Stimulated activated CD8-positive, alpha-beta memory T cell treated with anti-CD3 and anti-CD28 coated beads, Interleukin-15, amount 100 ng/mL, for 24 hours (primary cell): ENCODE results near the gene PARVB.
"Not testable (repeated sequence)": the region's sequence is repeated elsewhere in the genome, so short reads cannot be mapped to it uniquely, and the experiment has no call there.

Experiments
- DNase-seq: peaks from one replicate; pipeline ENCODE4 v3.0.0-alpha.2; 2020; ENCODE audit warnings: low read depth

PARVB gene

DNA sequence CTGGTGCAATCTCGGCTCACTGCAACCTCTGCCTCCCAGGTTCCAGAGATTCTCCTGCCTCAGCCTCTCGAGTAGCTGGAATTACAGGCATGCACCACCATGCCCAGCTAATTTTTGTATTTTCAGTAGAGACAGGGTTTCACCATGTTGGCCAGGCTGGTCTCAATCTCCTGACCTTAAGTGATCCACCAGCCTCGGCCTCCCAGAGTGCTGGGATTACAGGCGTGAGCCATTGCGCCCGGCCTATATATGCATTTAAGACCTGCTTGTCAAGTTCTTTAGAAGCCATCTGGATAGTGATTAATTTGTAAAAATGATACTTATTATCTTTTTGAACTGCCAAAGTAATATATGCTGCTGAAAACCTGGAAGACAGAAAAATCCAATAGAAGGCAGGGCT lies 86.6 kb downstream of the PARVB start:
- DNase-seq = not testable (repeated sequence)

GRCh38 chr22:44111562-44112155 lies 87.6 kb downstream of the PARVB start:
- DNase-seq = no peak

DNA sequence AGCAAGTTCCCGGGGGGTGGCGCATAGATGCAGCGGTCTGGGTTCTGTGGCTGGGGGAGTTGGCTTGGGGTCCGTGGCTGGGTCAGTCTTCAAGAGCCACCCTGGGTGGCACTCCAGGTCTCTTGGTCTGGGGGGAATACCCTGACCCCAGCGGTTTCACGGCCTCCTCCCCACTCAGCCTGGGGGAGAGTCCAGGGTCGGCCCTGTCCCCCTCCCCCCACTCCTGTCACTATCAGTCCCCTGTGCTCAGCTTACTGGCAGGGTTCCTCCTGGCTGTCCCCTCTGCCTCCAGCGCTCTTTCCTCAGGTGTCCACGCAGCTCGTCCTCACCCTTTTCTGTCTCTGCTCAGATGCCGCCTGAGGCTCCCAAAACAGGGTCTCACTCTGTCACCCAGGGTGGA lies 88.1 kb downstream of the PARVB start:
- DNase-seq = no peak

- no peak for DNase-seq
Measured at GRCh38 chr22:44116331-44116730, 92.2 kb downstream of the PARVB start.

- DNase-seq = no peak
Measured at GRCh38 chr22:44116755-44117684, 92.9 kb downstream of the PARVB start.

DNA sequence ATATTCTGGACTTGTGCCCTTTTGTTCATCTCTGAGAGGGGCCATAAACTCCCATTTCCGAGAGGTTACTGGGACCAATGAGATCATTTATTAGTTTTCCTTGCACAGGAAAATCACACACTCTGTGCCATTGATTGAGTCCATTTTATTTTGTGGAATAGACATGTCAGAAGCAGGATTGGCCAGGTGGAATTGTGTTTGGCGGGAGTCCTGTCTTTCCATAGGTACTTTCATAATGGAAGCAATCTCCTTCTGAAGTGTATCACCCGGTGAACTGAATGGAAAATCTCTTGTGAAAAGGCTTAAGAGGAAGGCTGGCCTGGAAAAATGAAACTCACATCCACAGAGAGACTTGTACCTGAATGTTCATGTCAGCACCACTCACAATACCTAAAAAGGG lies 93.6 kb downstream of the PARVB start:
- DNase-seq = no peak

DNA sequence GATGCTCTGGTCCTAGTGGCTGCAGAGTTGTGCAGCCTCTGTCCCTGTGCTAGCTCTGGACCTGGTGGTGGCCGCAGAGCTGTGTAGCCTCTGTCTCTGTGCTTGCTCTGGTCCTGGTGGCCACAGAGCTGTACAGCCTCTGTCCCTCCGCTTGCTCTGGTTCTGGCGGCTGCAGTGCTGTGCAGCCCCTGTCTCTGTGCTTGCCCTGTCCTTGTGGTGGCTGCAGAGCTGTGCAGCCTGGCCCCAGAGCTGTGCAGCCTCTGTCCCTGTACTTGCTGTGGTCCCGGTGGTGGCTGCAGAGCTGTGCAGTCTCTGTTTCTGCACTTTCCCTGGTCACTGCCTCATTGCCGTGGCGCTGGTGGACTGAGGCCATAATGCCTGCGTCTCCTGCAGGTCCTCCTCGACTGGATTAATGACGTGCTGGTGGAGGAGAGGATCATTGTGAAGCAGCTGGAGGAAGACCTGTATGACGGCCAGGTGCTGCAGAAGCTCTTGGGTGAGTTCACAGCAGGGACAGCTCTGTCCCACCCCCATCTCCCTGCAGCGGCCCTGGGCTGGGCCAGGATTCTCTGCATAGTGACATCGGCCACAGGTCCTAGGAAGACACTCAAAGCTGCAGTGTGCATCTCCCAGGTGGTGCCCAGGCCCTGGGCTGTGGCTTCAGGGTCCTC lies 94.7 kb downstream of the PARVB start:
- no peak for DNase-seq

DNA sequence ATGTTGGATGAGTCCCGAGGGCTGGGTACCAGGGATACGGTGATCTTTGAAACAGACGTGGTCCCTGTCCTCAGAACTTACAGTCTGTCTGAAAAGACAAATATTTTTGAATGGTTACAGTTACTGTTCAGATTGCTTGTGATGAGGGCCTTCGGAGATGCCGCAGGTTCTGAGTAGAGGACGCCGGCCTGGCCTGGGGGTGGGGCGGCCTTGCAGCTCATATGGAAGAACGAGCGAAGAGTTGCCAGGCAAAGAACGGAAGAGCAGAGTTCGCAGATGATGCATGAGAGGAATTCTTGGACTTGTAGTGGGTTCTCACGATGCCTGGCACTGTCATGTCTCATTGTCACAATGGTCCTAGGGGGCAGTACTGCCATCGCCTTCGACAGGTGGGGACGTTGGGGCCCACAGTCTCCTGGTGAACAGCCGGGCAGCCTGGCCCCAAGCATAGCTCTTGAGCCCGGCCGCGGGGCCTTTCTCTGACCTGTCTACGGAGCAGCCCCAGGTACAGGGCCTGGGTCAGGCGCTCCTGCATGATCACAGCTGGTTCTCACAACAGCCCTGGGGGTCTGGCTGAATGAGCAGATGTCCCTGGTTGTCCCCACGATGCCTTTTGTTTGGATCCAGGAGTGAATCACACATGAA lies 95.7 kb downstream of the PARVB start:
- no peak for DNase-seq

DNA sequence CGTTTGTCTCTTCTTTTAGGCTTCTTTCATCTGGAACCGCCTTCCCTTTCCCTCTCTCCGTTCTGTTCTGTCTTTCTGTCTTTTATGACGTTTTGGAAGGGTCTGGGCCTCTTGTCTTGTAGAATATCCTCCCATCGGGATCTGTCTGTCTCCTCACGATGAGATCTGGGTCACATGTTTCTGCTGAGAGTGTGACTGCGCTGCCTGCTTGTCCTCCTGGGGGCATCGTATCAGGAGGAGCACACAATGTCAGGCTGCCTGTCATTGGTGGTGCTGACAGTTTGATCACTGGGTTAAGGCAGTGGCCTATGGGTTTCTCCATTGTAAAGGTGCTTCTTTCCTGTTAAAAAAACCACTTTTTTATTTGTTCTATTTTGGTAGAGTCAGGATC lies 96.2 kb downstream of the PARVB start:
- DNase-seq = no peak

- DNase-seq = no peak
Measured at GRCh38 chr22:44125421-44125820, 101.3 kb downstream of the PARVB start.

DNA sequence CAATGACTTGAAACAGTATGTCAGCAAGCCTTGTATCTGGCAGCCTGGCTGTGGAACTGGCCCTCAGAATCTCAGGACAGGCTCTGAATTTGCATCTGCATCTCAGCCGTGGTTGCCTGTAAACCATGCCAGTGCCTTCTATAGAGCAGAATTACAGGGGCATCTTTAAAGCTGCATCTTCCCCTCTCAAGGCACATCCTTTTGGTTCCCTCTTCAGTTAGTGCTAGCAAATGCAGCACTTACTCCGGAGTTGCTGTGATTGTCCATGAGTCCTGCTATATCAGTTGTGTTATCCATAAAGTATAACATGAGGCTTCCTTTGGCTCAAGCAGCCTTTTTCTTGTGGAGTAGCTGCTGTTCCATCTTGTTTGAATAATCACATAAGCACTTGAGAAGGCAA lies 102.7 kb downstream of the PARVB start:
- DNase-seq = no peak

GRCh38 chr22:44127356-44127755 lies 103.3 kb downstream of the PARVB start:
- no peak for DNase-seq

GRCh38 chr22:44128958-44129618 lies 105.0 kb downstream of the PARVB start:
- no peak for DNase-seq

DNA sequence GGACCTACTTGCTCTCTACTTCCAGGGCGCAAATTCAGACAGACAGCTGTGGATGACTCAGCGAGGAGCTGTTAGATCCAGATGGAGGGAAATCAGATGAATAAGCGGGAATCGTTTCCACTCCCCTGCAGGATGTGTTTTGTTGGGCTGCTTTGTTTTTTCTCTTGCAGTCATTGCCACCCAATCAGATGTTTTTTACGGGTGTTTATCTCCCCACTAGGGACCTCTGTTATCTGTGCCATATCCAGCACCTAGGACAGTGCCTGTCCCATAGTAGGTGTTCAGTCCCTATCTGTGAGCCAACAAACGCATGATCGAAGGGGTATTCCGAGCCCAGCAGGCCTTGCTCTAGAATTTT lies 105.5 kb downstream of the PARVB start:
- DNase-seq = no peak

DNA sequence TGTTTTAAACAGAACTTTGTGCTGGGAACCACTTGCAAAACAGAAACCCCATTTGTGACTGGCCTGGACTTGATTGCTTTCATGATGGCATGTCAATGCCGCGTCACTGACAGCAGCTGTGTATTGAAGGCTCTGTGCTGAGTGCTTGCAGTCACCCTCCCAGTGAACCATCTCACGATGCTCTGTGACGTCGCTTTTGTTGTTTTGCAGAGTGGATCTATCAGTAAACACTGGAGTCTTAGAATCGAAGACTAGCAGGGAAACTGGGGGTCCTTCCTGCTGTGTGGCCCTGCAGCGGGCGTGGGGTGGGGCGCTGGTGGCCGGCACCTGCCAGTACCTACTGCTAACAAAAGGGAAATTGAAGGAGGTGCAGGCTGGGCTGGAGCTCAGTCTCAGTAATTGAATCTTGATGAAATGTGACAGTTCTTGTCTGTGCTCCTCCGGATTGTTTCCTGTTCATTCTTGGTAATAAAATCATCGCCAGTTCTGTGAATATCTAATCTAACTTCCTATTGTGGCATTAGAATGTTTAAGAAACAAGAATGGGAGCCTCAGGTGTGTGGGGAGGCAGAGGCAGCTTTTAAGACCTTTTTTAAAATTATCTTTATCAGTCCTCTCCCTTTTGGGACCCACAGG lies 106.1 kb downstream of the PARVB start:
- DNase-seq = no peak

GRCh38 chr22:44131412-44131811 lies 107.3 kb downstream of the PARVB start:
- DNase-seq = no peak

GRCh38 chr22:44131989-44132685 lies 108.0 kb downstream of the PARVB start:
- DNase-seq = no peak

GRCh38 chr22:44132724-44133123 lies 108.6 kb downstream of the PARVB start:
- DNase-seq = no peak

DNA sequence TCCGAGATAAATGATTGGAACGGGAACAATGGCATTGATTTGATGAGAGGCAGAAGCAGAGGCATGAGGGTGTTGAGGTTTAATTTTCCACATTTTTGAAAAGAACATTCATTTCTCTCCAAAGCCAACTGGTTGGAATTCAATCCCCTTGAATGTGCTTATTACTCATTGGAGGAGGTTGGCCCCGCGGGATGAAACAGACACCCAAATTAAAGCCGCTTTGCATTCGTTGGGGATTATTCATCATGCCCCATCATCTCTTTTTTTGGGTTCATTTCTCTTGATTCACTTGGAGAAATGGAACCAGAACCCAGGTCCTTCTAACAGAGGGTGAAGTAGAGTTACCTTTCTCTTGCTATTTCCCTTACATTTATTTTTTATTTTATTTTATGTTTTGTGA lies 109.1 kb downstream of the PARVB start:
- no peak for DNase-seq

DNA sequence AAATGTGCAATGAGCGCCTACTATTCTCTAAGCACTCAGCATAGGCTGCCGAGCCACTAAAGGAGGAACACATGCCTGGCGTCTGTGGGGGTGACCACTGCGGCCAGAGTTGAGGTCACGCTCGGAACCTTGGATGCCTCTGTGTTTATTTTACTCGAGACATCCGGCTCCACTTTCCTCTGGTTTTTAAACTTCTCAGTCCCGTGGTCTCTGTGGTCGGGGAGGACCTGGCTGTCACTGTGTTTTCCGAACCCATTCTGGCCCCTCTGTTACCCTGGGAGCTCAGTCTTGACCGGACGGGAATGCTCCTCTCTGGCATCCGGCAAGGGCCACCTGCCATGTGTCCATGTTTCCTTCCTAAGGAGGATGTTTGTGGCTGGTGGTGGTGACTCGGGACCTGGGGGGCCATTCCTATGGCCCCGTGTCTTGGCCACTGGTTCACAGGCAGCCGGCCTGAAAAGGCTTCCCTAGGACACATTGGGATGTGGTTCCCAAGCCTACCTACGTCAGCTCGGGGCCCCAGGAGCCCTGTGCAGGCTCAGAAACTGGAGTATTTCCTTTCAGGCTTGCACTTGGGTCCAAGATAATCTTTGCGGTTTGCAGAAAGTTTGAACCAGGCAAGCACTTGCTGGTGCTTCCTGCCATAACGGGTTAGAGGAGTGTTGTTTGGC lies 109.9 kb downstream of the PARVB start:
- DNase-seq = no peak
